Heart right ventricle (tissue), 16 donors: ENCODE measurements around the gene ZNF385B. TPM values are rescaled to one million over a fixed set of nuclear protein-coding genes. Genes with fewer than 3 reads are reported as not detected.

Experiments used
- ATAC-seq, 8 donors: fragments of 200-7000 bp; cut with Tn5 transposase; one replicate each; pipeline ENCODE4 v1.9.1; 2020; ENCODE audit warnings: mild to moderate bottlenecking in 8 of 8, moderate library complexity in 8 of 8, moderate number of reproducible peaks in 1 of 8
- DNase-seq, 2 donors: peaks; one replicate each; pipeline ENCODE4 v3.0.0-alpha.2; 2020
- H3K27ac ChIP-seq, 10 donors: fragments of 200-600 bp; sonication (generic) in 2 of 10; one replicate each; pipeline versions ENCODE4 v1.5.0 to v1.8.0; 2020 to 2022; ENCODE audit warnings: mild to moderate bottlenecking in 3 of 10
- H3K27me3 ChIP-seq, 7 donors: fragments of 200-600 bp; one replicate each; pipeline ENCODE4 v1.8.0; 2021 to 2022; ENCODE audit warnings: mild to moderate bottlenecking in 2 of 7
- H3K36me3 ChIP-seq, 9 donors: fragments of 200-600 bp; sonication (generic) in 1 of 9; one replicate each; pipeline versions ENCODE4 v1.5.0 to v1.8.0; 2020 to 2022; ENCODE audit warnings: mild to moderate bottlenecking in 2 of 9
- H3K4me1 ChIP-seq, 9 donors: fragments of 200-600 bp; sonication (generic) in 1 of 9; one replicate each; pipeline versions ENCODE4 v1.5.0 to v1.8.0; 2020 to 2022; ENCODE audit warnings: mild to moderate bottlenecking in 4 of 9
- H3K4me3 ChIP-seq, 10 donors: fragments of 200-600 bp; sonication (generic) in 2 of 10; one replicate each; pipeline versions ENCODE4 v1.5.0 to v1.8.0; 2020 to 2022; ENCODE audit warnings: mild to moderate bottlenecking in 7 of 10, moderate library complexity in 2 of 10
- H3K9me3 ChIP-seq, 11 donors: fragments of 200-600 bp in 10 of 11; sonication (generic) in 2 of 11; one replicate each; pipeline versions ENCODE4 v1.5.0 to v1.8.0; 2013 to 2022; ENCODE audit warnings: mild to moderate bottlenecking in 2 of 11, control low read depth in 1 of 11, moderate library complexity in 1 of 11
- CTCF ChIP-seq, 9 donors: fragments of 200-600 bp; sonication (generic) in 2 of 9; IDR thresholded peaks; one replicate each; pipeline versions ENCODE4 v1.5.0 to v1.8.0; 2021 to 2022; ENCODE audit warnings: antibody characterized with exemption in 9 of 9, mild to moderate bottlenecking in 5 of 9, moderate library complexity in 1 of 9
- WGBS, 2 donors: extraction: QIAGEN DNeasy Blood & Tissue Kit; methylation state at CpG; one replicate each; pipeline ENCODE4 v1.1.7; 2013; ENCODE audit warnings: inconsistent platforms in 1 of 2; 5-methylcytosine and 5-hydroxymethylcytosine counted together
- intact Hi-C, 10 donors: fragments of 100-400 bp; cut with DNase I; formaldehyde crosslinking; loops; one replicate each; pipeline versions ENCODE4 v1.11.1 to v1.14.2; 2022
- polyA plus RNA-seq, 2 donors: library from polyadenylated mRNA; stranded (reverse); fragments of 200-250 nt; gene quantifications; one replicate each; pipeline ENCODE4 v1.2.3, GENCODE V29; 2013
- total RNA-seq, 10 donors: library from RNA; stranded (reverse); fragmentation: NEBNext Ultra II Directional in 3 of 10; extraction: Animal tissue kit (Norgen Biotek cat#: 25700) in 3 of 10; gene quantifications; one replicate each; pipeline versions ENCODE4 v1.2.1 to v1.2.4, GENCODE V29; 2021 to 2023
- donor health status: Arrhythmogenic right ventricular cardiomyopathy.
- donor health status: ischemic (EF 13 %, LVEDD 7.1; RV severe dilation, severe dysfunction).
- donor health status: healthy with polysubstance abuse.
- donor health status: DM: no; HTN: yes; CAD: no.
- donor health status: DM: no; HTN: no; CAD: no.
- donor health status: ischemic (EF 25% LVEDD 6.9; RV normal size, moderate dysfunction).
- donor health status: ischemic (EF 25% LVEDD 5.7; RV mildly dilated, moderate dysfunction).
- donor health status: healthy.
- donor health status: DM: yes; HTN: yes; CAD: no.
- donor health status: Ischemic cardiomyopathy.
- donor health status: ischemic (EF 35%, LVEDD 5.7; RV mildly dilated, moderate dysfunction).
- donor health status: nonischemic (EF 11% LVEDD 7.7; RV severe dilation, severe dysfunction).
- donor health status: DM: yes; HTN: yes; CAD: no.
- donor health status: PGD.
- donor health status: ischemic (EF 29% LVEDD 5.4; RV normal size, mild dysfunction).
- donor health status: nonischemic (EF 23%, LVEDD 6.1; RV moderate dilation, normal function).

The ZNF385B gene
- total and polyA plus RNA-seq, 12 donors: 0.19 to 19.7 (median 1.7) TPM

DNA sequence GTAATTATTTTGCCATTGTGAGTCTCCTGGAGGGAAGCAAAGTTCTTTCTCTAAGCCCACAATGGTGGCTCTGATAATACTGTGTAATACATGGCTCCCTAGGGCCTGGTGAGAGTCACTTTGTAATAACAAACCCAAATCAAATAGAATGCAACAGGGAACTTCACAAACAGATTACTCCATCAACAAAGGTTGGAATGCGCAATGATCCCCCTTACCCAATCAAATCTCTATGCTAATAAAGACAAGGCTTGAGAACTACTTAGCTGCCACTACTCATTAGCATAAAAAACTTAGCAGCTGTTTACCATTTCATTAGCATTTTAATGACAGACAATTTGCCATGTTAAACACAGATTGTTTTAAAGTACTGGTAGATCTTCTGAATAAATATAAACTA is 311.2 kb downstream of the ZNF385B start:
- DNase-seq (no peak), ATAC-seq (no peak)
- no peak for TF ChIP-seq CTCF (IDR thresholded peaks at IDR 0.05)
- intact Hi-C loops: no loop called here
- Histone ChIP-seq H3K4me3 (no peak overlapping the region), H3K9me3 (peaks cover 0 to 6% (median 0%) of the 10 kb centered on the region in 11 donors), H3K27me3 (peaks cover 0 to 5% (median 0%) of the 10 kb centered on the region in 7 donors), H3K4me1 (no peaks in the 10 kb centered on the region), H3K27ac (no peak overlapping the region), H3K36me3 (no peaks in the 10 kb centered on the region)
- WGBS, 2 donors: 68 to 78% methylated on average over 1 of the region's 1 CpG

DNA sequence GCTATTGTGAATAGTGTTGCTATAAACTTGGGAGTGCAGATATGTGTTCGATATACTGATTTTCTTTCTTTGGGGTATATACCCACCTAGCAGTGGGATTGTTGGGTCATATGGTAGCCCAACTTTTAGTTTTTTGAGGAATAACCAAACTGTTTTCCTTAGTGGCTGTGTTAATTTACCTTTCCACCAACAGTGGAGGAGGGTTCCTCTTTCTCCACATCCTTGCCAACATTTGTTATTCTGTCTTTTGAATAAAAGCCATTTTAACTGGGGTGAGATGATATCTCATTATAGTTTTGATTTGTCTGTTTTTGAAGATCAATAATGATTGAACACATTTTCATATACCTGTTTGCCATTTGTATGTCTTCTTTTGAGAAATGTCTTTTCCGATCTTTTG is 314.8 kb downstream of the ZNF385B start:
- DNase-seq: no peak
- WGBS, 2 donors: 92 to 96% methylated on average over 2 of the region's 2 CpGs
- H3K36me3 ChIP-seq: no peaks in the 10 kb centered on the region
- no peak overlapping the region for H3K4me3 ChIP-seq
- intact Hi-C loops: no loop called here
- no peak for ATAC-seq
- no peaks in the 10 kb centered on the region for H3K4me1 ChIP-seq
- H3K27me3 ChIP-seq: peaks cover 0 to 5% (median 0%) of the 10 kb centered on the region in 7 donors
- H3K9me3 ChIP-seq: no peaks in the 10 kb centered on the region
- no peak overlapping the region for H3K27ac ChIP-seq
- TF ChIP-seq CTCF (IDR thresholded peaks at IDR 0.05): no peak

DNA sequence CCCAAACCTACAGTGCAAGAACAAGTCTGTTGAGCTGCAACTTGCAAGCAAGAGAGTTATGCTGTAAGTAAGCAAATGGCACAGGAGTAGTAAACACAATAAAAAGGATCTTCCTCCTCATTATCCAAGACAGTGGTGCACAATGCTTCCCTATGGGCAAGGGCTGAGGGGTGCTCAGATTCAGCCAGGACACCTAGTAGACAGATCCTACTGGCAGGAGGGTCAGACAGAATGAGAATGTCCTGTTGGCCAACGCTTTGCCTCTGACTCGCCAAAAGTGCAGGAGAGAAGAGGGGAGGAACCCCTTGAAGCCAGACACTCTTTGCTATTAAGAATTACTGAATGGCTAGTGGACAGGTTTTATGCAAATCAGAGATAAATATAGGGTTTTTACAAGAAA is 316.4 kb downstream of the ZNF385B start:
- no peak overlapping the region for H3K4me3 ChIP-seq
- no peaks in the 10 kb centered on the region for H3K9me3 ChIP-seq
- ATAC-seq (no peak), DNase-seq (no peak)
- H3K36me3 ChIP-seq: no peaks in the 10 kb centered on the region
- no peak for TF ChIP-seq CTCF (IDR thresholded peaks at IDR 0.05)
- no peak overlapping the region for H3K27ac ChIP-seq
- WGBS, 2 donors: 72 to 82% methylated on average over 2 of the region's 2 CpGs
- intact Hi-C loops: no loop called here
- no peaks in the 10 kb centered on the region for H3K4me1 ChIP-seq
- H3K27me3 ChIP-seq: peaks cover 0 to 5% (median 0%) of the 10 kb centered on the region in 7 donors

DNA sequence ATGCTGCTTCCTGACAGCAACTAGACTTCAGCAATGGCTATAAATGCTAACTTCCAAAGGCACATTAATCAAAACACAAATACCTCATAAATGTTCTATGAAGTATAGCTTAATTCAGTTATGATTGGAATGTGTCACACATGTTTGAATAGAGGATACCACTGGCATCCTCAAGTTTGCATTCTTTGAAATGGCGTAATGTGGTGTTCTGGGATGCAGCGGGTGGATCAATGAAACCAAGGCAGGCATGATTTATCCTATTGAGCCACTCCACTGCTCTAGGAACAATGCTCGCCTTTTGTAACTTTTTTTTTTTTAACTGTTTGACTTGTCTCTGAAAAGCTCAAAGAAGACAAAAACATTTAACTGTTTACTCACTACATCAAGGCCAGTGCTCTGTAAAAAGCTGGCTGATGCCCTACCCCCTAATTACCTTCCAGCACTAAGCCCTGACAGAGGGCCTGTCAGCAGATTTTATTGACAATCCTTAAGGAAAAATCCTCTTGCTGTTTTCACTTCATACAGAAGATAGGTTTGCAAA is 318.0 kb downstream of the ZNF385B start:
- H3K27ac ChIP-seq: no peak overlapping the region

More for the DNA sequence above, 318.0 kb downstream of the ZNF385B start:
- 78 to 84% methylated on average over 3 of the region's 3 CpGs for WGBS, 2 donors
- Histone ChIP-seq H3K4me3 (no peak overlapping the region), H3K9me3 (peaks cover 0 to 10% (median 0%) of the 10 kb centered on the region in 11 donors), H3K4me1 (no peaks in the 10 kb centered on the region), H3K27me3 (peaks cover 0 to 5% (median 0%) of the 10 kb centered on the region in 7 donors), H3K36me3 (no peaks in the 10 kb centered on the region)
- ATAC-seq (no peak), DNase-seq (no peak)
- TF ChIP-seq CTCF (IDR thresholded peaks at IDR 0.05): no peak
- intact Hi-C loops: no loop called here
